HG03571 (cell line): Measurements from ENCODE around the gene RPS21.

ENCODE experiments used
- ATAC-seq: cut with Tn5 transposase; IDR thresholded peaks from one replicate; pipeline ENCODE4 v1.9.1; 2021; ENCODE audit not compliant: unreplicated experiment

The RPS21 gene

GRCh38 chr20:62409931-62410745 lies 23.2 kb downstream of the RPS21 start:
- ATAC-seq, result no peak

DNA sequence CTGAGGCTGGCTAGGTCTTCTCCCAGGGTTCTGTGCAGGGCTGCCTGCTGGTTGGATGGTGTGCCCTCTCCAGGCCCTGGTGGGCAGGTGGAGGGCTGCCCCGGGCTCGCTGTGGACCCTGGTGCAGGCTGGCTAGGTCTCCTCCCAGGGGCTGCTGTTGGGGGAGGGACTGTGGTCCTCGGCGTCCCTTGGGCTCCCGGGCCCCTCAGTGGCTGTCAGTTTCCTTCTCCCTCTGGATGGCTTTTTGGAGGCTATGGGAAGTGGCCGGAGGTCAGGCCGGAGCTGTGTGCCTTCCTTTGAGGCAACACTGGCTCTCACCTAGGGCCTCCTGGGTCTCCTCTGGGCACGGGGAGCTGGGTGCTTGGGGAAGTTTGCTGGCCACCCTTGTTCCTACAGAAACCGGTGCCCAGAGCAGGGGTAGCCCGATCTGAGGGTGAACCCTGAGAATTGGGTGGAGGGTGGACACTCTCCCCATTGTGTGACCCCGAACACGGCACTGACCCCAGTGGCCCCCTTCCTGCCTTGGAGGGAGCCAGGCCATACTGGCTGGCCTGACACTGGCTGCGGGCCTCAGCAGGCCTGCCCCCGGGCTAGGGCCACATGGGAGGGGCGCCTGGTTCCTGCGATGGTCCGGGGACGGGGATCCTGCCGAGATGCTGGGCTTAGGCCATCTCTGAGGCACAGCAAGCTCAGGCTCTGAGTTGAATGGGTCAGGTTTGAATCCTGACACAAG lies 24.0 kb downstream of the RPS21 start:
- ATAC-seq, result no peak

- ATAC-seq, result no peak
Observed at GRCh38 chr20:62411479-62412193, 24.7 kb downstream of the RPS21 start.

- no peak for ATAC-seq
Observed at GRCh38 chr20:62412194-62413024, 25.5 kb downstream of the RPS21 start.

DNA sequence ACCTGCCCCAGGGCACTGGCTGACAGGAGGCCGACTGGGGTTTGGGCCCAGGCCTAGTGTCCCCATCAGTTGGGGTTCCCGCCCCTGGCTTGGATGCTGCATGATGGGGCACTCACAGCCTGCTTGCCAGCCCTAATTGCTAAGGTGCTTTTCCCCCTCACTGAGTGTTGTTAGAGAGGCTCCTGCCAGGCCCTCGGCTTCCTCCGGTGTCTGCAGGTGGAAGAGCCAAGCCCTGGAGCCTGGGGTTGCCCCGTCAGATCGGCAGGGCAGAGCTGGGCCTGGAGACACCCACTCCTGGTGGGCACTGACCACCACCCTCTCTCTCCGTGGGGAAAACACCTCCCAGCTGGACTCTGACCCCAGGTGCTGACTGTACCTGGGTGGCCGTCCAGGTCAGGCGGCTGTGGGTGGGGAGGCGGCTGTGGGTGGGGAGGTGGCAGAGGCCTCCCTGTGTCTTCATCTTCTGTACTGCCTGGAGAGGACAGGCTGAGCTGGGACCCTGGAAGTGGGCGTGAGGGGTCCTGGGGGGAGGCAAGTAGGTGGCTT lies 26.2 kb downstream of the RPS21 start:
- ATAC-seq, result no peak

DNA sequence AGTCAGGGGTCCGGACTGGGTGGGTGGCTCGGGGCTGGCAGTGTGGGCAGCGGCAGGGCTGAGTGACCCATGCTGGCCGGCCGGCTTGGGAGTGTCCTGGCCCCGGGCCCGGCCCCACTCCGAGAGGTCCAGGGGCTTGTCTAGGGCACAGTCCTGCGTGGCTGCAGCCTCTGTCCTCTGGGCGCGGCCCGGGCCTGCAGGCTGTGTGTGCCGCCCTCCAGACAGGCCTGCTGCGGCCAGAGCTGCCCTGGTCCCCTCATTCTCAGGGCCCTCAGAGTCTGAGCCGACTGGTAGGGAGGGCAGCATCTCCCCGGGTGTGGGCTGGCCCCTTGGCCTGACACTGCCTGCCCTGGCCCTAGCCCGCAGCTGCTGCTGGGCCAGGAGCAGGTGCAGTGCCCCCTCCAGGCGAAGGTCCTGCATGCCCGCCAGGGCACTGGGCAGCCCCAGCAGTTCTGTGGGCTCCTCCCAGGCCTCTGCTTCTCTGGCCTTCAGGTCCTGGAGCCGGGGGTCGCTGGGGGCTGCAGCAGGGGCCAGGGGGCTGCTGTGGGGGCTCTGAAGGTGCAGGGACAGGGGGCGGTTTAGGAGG lies 27.1 kb downstream of the RPS21 start:
- ATAC-seq, result no peak

DNA sequence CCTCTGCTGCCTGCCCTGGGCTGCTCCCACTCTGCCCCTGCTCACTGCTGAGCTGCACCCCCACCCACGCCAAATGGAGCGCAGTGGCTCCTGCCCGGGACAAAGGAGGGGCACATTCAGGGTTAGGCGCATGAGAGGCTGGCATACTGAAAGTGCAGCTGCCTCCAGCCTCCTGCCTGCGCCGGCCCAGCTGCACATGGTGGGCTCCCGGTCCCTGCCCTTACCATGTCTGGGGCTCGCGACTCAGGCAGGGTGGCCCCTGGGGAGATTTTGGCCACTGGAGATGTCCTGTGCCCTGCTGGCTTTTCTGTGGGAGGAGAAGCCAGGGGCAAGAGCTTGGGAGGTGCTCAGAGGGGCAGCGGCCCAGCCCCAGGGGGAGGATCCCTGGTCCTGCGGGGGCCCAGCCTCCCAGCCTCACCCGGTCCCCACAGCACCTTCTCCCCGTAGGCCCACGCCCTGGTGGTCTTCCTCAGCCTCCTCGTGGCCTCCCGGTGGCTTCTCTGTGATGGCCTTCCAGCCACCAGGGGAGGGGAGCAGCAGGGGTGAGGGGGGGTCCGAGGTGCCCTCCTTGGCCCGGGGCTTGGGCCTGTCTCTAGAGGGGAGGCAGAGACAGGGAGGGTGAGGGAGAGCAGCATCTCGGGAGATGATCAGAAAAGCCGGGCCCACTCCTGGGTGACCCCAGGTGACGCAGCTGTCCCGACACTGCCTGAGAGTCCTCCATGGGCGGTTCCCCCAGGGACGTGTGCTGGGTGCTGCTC lies 28.6 kb downstream of the RPS21 start:
- no peak for ATAC-seq

DNA sequence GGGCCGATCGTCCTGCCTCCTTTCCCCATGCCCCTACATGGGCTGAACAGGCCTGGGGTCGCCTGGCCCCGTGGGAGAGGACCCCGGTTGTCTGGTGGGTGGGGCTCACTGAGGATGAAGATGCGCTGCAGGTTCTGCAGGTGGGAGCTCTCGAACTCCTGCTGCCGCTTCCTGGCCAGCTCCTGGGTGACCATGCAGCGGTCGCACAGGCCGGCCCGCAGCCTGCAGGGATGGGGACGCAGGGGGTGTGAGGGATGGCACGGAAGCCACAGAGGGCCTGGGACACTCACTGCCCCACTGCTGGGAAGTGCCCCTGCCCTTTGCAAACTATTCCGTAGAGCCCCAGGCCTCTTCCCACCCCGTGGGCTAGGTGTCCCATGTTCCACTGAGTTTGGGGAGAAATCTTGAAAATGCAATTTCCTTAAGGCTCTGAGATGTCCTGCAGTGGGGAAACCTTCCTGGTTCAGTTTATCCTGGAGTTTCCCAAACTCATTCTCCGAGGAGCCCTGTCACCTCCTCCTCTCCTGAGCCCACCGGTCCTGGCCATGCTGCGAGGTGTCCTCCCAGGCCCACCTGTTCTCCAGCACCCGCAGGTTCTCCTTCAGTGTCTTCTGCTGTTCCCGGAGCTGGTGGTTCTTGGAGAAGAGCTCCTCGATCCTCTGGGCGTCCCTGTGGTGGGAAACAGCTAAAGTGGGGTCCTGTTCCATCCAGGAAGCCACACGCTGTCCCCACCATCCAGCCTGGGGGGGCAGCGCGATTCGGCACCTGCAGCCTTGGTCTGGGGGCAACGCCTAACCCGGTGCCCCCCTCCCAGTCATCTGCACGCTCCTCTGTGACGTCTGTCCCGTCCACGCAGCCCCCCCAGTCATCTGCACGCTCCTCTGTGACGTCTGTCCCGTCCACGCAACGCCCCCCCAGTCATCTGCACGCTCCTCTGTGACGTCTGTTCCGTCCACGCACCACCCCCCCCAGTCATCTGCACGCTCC lies 30.0 kb downstream of the RPS21 start:
- ATAC-seq, result no peak

DNA sequence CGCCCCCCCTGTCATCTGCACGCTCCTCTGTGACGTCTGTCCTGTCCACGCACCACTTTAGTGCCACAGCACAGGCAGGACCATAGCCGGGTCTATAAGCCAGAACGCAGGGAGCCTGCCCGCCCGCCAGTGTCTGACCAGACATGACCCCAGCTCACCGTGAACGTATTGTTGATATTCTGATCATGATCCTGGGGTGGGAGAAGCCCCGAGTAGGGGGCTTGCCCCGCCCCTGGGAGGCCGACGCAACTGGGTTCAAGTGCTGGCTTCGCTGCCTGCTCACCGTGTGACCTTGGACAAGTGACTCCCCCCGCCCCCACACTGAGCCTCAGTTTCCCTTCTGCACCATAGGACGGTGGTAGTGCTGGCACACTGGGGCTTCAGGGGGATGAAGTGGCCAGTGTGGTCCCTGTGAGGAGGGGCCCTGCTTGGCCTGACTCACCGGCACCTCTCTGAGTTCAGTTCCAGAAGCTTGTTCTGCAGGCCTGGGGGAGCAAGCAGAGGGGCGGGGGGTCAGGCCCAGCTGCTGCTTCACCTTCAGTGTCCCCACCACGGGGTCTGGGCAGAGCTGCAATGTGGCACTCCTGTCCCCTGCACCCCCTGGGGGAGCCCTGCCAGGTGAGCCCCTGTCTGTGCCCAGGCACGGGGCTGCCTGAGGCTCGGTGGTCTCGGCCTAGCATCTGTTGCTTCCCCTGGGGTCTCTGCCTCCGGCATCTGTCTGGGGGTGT lies 31.2 kb downstream of the RPS21 start:
- no peak for ATAC-seq

GRCh38 chr20:62418709-62419487 lies 32.0 kb downstream of the RPS21 start:
- no peak for ATAC-seq

DNA sequence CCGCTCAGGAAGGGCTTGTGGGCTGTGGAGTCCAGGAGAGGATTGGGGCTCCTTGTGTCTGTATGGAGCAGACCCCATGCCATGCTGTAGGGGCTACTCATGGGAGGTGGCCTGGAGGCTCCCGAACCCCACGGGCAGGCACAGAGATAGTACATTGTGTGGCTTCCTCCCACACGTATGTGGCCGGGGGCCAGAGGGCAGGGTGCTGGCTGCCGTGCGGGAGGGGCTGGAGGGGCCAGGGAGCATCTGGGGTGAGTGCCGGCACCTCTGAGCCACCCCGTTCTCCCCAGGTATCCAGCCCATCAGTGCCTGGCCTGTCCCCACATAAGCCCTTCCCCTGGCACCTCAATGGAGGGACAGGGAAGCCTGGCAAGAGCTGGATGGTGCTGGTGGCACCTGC lies 32.9 kb downstream of the RPS21 start:
- no peak for ATAC-seq

DNA sequence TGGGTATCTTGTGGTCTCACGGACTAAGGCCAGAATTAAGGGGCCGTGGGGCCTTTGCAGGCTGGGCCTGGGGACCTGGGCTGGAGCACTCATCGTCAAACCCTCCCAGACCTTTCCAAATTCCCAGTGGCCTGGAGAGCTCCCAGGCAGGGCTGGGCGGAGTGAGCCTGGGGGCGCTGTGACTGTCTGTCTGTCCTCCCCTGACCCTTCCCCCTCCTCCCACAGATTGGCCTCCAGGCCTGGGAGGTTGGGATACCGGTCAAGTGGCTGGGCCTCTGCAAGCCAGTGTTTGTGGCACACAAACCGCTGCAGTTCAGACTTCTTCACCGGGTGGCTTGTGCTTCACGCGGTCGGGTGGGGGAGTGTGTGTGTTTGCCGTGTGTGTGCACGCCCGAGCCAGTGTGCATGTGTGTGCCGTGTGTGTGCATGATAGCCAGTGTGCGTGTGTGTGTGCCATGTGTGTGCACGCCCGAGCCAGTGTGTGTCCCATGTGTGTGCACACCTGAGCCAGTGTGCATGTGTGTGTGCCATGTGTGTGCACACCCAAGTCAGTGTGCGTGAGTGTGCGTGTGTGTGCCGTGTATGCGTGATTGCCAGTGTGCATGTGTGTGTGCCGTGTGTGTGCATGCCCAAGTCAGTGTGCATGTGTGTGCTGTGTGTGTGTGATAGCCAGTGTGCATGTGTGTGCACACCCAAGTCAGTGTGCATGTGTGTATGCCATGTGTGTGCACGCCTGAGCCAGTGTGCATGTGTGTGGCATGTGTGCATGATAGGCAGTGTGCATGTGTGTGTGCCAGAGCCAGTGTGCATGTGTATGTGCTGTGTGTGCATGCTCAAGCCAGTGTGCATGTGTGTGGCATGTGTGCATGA lies 34.2 kb downstream of the RPS21 start:
- no peak for ATAC-seq

DNA sequence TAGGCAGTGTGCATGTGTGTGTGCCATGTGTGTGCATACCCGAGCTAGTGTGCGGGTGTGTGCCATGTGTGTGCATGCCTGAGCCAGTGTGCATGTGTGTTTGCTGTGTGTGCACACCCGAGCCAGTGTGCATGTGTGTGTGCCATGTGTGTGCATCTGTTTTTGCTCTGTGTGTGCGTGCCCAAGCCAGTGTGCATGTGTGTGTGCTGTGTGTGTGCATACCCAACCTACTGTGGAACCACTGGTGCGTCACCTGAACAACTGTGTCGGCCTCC lies 34.8 kb downstream of the RPS21 start:
- ATAC-seq, result no peak

DNA sequence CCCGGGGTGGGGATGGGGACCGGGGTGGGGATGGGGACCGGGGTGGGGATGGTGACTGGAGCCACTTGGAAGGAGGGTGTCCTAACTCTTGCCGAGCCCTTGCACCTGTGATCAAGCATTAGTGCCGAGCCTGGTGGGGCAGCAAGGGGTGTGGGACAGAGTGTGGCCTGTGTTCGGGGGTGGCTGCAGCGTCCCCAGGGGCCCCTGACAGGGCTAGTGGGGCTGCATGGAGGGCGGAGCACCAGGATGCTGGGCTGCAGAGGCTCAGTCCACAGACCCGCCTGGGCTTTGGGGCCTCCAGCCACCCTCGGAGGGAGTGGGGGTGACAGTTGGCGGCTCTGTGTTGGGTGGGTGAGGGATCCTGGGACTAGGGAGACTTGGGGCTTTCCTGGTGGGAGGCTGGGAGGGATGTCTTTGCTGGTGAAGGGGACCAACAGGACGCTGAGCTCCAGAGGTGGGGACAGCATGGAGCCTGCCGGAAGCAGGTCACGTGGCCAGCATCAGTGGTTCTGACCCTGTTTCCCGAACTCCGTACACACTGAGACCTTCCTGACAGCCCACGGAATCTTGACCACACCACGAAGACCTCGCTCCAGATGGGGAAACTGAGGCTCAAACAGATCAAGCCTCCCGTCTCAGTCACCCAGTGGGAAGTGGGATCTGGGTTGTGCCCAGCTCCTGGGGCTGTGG lies 35.9 kb downstream of the RPS21 start:
- no peak for ATAC-seq

- no peak for ATAC-seq
Observed at GRCh38 chr20:62423326-62423706, 36.4 kb downstream of the RPS21 start.
